ENCODE measurements around the gene USP47. TPM values are rescaled to one million over a fixed set of nuclear protein-coding genes. Genes with fewer than 3 reads are reported as not detected.

USP47 gene
- total RNA-seq, 1 donor from 2014 or later: 121 TPM

DNA sequence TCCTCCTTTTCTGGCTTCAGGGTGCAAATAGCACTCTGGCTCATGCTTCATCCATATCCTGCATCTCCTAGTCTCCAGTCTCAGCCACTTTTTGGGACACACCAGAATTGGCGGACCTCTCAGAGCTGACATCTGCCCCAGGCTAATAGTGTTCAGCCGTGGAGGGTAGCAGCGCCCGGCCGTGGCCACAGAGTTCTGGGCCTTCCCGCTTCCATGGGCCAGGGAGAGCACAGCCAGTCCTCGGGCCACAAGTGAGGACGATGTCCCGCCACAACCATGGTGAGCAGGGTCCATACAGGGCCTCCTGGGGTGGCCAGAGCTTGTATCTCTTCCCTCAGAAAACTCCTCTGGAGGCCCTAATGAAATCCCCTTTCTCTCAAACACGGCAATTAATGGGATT is 140.7 kb downstream of the USP47 start:
- DNase-seq: no peak

DNA sequence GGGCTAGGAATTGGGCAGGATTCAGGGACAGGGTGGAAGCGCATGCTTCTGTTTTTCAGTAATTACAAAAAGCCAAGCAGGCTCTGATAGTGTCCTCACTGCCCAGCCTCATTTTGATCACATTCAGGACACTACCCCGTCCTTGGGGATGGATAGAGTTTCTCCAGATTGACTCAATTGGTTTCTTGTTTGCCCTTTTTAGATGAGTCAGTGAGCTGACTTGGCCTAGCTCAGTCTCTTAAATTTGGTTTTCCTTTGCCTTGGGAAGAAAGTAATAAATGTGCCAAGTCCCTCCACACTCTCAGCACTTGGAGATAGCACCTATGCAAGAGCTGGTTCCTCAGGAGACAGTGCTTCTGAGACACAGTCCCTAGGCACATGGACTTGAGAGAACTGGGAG is 141.2 kb downstream of the USP47 start:
- DNase-seq: no peak

DNA sequence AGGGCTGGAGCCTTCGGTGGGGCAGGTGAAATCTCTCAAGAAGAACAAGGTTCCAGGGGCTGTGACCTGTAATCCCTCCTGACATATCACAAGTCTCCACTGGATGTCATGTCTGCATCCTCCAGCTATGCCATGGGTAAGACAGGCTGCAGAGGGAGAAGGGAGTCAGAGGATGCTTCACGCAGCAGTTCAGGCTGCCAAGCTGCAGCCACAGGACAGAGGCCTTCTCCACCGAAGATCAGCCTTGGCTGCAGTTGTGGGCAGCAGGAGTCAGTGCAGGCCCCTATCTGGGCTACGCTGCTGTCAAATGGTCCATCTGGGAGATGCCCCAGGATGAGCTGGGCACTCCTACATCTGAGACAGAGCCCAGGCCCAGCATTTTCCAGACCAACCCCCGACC is 141.7 kb downstream of the USP47 start:
- no peak for DNase-seq

DNA sequence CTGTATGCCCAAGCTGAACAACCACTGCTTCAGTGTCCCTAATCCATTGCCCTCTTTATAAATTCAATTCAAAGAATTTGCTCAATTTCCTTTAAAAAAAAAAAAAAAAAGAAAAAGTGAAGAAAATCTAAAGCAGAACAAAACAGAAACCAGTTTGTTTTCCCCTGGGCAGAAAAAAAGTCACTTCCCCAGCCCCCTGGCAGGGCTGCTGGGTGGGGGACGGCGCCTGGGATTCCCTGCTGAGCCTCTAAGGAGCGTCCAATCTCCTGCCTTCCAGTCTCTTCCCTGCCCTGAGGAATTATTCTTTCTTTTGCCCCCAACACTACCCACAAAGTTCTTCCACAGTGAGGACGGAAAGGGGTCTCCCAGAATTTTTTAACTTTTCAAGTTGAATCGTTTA is 142.8 kb downstream of the USP47 start:
- no peak for DNase-seq

DNA sequence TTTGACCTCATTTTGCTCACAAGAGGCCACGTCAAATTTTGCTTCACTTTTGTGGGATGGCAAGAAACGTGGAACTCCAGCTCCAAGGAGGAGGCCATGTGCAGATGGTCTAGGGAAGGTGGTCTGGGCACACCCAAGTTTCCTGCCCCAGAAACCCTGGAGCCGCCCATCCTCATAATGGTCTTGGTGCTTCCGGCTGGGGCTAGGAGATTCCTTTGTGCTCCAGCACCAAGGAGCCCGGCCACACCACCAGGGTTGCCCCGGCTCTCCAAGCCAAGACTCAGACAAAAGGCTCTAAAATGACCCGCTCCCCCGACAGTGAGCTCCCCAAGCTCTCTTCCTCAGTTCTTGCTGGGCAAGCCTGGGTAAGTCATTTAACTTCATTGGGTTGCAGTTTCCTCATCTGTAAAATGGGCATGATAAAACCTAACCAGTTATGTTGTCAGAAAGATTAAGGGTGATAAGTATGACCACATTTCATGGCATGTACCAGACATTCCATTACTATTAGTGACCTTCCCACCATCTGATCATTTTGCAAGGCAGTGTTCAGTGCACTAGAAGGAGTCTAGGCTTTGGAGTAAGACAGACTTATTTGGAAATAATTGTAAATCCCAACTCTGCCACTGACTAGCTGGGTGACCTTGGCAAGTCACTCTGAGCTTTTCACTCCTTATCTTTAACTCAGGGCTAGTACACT is 143.4 kb downstream of the USP47 start:
- no peak for DNase-seq

GRCh38 chr11:11985954-11986949 is 144.5 kb downstream of the USP47 start:
- DNase-seq: no peak

- DNase-seq: no peak
These were observed 145.8 kb downstream of the USP47 start for GRCh38 chr11:11987503-11988022.

DNA sequence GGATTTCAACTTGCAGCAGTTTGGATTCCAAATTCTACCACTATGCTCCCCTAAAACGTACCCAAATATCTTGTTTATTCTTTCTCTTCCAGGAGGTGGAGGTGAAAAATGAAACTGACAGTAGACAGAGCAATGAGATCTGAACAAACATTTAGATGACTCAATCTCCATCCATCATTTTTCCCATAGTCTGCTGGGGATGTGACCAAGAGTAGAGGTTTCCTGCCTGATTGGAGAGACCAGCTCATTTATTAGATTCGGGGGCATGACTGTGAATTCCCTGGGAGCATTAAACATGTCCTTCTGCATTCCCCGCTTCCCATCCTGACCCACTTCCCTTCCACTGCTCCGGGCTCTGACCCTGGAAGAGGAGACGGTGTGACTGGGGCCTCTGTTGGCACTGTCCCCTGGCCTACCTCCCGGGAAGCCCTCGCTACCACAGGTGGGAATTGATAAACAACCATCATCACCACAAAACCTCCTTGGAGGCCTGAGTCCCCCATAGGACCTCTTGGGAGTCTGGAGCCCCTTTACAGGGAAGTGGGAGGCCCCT is 146.4 kb downstream of the USP47 start:
- DNase-seq: no peak

GRCh38 chr11:11988681-11989261 is 147.0 kb downstream of the USP47 start:
- no peak for DNase-seq

GRCh38 chr11:11989774-11990744 is 148.3 kb downstream of the USP47 start:
- DNase-seq: peak; percentile 75

DNA sequence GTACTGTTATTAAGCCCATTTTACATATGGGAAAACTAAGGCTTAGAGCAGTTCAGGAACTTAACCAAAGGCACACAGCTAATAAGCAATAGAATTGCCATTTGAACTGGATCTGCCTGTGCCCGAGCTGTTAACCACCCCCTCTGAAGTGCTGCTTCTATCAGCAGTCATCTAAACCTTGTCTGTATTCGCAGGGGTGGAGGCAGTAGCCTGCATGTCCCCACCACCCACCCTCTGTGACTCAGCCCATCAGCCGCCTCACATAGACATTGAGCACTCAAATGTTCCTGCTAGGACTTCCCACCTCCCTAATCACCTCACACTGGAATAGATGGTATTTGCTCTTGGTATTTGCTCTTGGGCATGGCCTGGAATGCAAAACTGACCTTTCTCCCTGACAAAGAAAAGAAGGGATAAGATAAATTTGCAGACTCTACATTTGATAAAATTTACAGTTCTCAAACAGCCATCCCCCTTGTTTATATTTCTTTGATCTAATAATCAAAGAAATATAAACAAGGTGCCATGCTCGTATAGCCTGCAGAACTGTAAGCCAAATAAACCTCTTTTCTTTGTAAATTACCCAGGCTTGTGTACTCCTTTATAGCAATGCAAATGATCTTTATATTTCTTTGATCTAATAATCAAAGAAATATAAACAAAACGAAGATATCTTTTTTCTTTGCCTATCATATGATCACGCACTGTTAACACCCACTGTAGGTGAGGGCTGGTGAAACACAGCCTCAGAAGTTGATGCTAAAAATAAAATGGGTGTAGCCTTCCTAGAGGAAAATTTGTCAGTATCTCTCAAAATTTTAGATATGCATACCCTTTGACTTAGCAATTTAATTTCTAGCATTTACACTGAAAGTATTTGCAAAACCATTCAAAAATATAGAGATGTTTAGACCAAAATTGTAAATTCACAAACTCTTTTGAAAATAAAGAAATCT is 150.8 kb downstream of the USP47 start:
- no peak for DNase-seq

GRCh38 chr11:11993839-11994238 is 152.1 kb downstream of the USP47 start:
- DNase-seq: no peak

DNA sequence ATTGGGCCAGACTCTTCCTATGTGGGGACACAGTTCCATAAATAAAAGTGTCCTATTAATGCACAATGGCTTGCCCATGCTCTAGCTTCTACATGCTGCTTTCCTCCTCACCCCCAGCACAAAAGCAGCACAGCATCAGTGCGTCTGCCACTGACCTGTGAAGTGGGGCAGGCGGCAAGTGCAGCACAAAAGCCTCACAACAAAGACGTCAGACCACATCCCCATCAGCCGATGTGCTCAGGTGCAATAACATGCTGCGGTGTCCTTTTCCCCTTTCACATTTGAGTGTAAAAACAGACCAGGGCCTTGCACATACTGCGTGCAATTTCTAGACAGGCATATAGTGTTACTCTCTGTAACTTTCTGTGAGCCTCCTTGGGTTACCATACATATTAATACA is 153.8 kb downstream of the USP47 start:
- DNase-seq: no peak

GRCh38 chr11:11996321-11997048 is 154.7 kb downstream of the USP47 start:
- DNase-seq: no peak

DNA sequence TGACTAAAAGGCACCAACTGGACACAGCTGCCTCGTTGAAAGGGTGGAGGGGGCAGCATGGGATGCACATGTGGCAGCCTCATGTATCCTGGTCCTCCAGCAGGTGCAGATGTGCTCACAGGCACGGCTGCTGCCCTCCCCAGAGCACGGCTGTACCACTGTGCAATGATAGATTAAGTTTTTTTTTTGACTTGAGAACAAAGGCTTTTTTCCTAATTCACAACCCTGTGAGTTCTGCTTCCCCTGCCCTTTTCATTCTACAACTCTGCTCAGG is 155.2 kb downstream of the USP47 start:
- DNase-seq: no peak

- no peak for DNase-seq
These were observed 156.5 kb downstream of the USP47 start for GRCh38 chr11:11998091-11998781.

DNA sequence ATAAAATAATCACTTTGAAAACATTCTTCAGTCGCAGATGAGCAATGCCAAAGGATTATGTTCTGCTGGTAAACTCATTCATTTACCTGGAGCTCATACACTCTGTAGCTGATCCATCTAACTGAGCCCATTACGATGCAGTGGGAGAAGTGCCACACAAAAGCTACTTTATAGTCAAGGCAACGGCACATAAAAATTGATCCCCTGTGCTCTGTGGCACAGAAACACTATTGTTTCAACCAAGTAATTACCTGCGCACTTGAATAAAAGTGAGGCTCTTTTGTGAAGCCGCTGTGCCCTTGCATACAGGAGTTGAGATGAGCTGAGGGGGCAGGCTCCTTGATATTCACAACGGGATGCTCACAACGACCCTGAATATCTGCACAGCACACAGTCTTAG is 159.4 kb downstream of the USP47 start:
- DNase-seq: no peak

DNA sequence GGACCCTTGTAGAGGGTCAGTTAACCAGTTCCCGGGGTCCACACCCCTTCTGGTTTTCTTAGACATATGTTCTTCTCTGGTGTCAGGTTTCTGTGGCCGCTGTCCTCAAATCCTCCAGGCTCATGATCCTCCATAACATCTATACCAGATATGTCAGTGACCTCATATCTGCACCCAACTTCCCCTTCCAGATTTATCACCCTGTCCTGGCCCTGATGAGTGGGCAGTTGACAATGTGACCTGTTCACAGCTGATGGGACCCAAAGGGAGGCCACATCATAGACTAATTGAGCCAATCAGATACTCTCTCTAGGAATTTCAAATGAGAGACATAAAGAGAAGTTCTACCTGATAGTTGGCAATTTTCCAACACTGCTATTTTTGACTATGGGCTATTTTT is 161.6 kb downstream of the USP47 start:
- no peak for DNase-seq

- no peak for DNase-seq
These were observed 162.0 kb downstream of the USP47 start for GRCh38 chr11:12003815-12004214.
